CD14-positive monocyte (primary cell): ENCODE measurements around the gene AHSG. TPM values are rescaled to one million over a fixed set of nuclear protein-coding genes. Genes with fewer than 3 reads are reported as not detected.

Experiments used
- DNase-seq, 3 donors: peaks; one replicate each; pipeline ENCODE4 v3.0.0-alpha.2; 2011 to 2022
- H2AFZ ChIP-seq: 2 replicates; pipeline ENCODE4 v1.6.0; 2012; ENCODE audit warnings: mild to moderate bottlenecking, low read depth, low read length, inconsistent platforms; ENCODE audit not compliant: insufficient read depth, poor library complexity, severe bottlenecking
- H3K27ac ChIP-seq, 2 donors: 1 replicate in 1 of 2; 2 replicates in 1 of 2; pipeline ENCODE4 v1.5.1; 2012 to 2013; ENCODE audit warnings: low read length in 2 of 2, control low read depth in 1 of 2, inconsistent platforms in 1 of 2, low read depth in 1 of 2, mild to moderate bottlenecking in 1 of 2
- H3K27me3 ChIP-seq, 2 donors: one replicate each; pipeline versions ENCODE4 v1.6.0 to v1.6.1; 2011 to 2013; ENCODE audit warnings: low read length in 2 of 2; ENCODE audit not compliant: control insufficient read depth in 2 of 2, insufficient read depth in 2 of 2
- H3K36me3 ChIP-seq, 2 donors: replicated peaks in 1 of 2; 1 replicate in 1 of 2; 2 replicates in 1 of 2; pipeline versions ENCODE4 v1.5.1 to v1.6.1; 2012 to 2013; ENCODE audit warnings: low read length in 2 of 2, control low read depth in 1 of 2, inconsistent platforms in 1 of 2, mild to moderate bottlenecking in 1 of 2; ENCODE audit not compliant: insufficient read depth in 2 of 2, control insufficient read depth in 1 of 2
- H3K4me1 ChIP-seq, 2 donors: 1 replicate in 1 of 2; 2 replicates in 1 of 2; pipeline versions ENCODE4 v1.5.1 to v1.6.1; 2012 to 2013; ENCODE audit warnings: low read length in 2 of 2, control low read depth in 1 of 2, inconsistent platforms in 1 of 2, mild to moderate bottlenecking in 1 of 2, moderate library complexity in 1 of 2; ENCODE audit not compliant: insufficient read depth in 2 of 2, control insufficient read depth in 1 of 2
- H3K4me2 ChIP-seq: replicated peaks from 2 replicates; pipeline ENCODE3; 2012; ENCODE audit warnings: low read length, moderate library complexity, mild to moderate bottlenecking; ENCODE audit not compliant: poor library complexity, severe bottlenecking; ENCODE audit errors: extremely low read depth
- H3K4me3 ChIP-seq, 3 experiments: fragments of 200-600 bp in 1 of 3; sonication (generic) in 1 of 3; replicated peaks in 1 of 3; 1 replicate in 2 of 3; 2 replicates in 1 of 3; pipeline ENCODE4 v1.5.1; 2011 to 2013; ENCODE audit warnings: low read length in 3 of 3, mild to moderate bottlenecking in 3 of 3, control low read depth in 2 of 3, low read depth in 2 of 3, inconsistent platforms in 1 of 3, moderate library complexity in 1 of 3
- H3K79me2 ChIP-seq: 2 replicates; pipeline ENCODE4 v1.6.0; 2012; ENCODE audit warnings: mild to moderate bottlenecking, control low read depth, inconsistent platforms, low read length, moderate library complexity; ENCODE audit not compliant: insufficient read depth
- H3K9ac ChIP-seq: 2 replicates; pipeline ENCODE4 v1.6.0; 2017; ENCODE audit warnings: low read length, mild to moderate bottlenecking; ENCODE audit not compliant: insufficient read depth, poor library complexity, severe bottlenecking
- H3K9me3 ChIP-seq, 2 donors: replicated peaks in 1 of 2; 1 replicate in 1 of 2; 2 replicates in 1 of 2; pipeline versions ENCODE4 v1.5.1 to v1.6.1; 2012 to 2013; ENCODE audit warnings: low read length in 2 of 2, control low read depth in 1 of 2; ENCODE audit not compliant: control insufficient read depth in 1 of 2, insufficient read depth in 1 of 2
- H4K20me1 ChIP-seq: 2 replicates; pipeline ENCODE4 v1.6.0; 2012; ENCODE audit warnings: mild to moderate bottlenecking, low read length, control low read depth, moderate library complexity; ENCODE audit not compliant: insufficient read depth
- H3K27ac Mint-ChIP-seq, 7 donors: one replicate each; pipeline ENCODE4 v1.8.0; 2020; ENCODE audit warnings: mild to moderate bottlenecking in 7 of 7, mixed read lengths in 7 of 7, moderate library complexity in 6 of 7, inconsistent platforms in 2 of 7
- H3K27me3 Mint-ChIP-seq, 3 donors: one replicate each; pipeline ENCODE4 v1.8.0; 2021 to 2022; ENCODE audit warnings: low read depth in 3 of 3, mild to moderate bottlenecking in 3 of 3, mixed read lengths in 3 of 3, moderate library complexity in 3 of 3, inconsistent platforms in 1 of 3
- H3K36me3 Mint-ChIP-seq, 2 donors: one replicate each; pipeline ENCODE4 v1.8.0; 2020; ENCODE audit warnings: mixed read lengths in 2 of 2, inconsistent platforms in 1 of 2, mild to moderate bottlenecking in 1 of 2
- H3K4me1 Mint-ChIP-seq: one replicate; pipeline ENCODE4 v1.8.0; 2020; ENCODE audit warnings: mild to moderate bottlenecking, mixed read lengths
- H3K4me3 Mint-ChIP-seq, 2 donors: one replicate each; pipeline ENCODE4 v1.8.0; 2020; ENCODE audit warnings: mild to moderate bottlenecking in 2 of 2, mixed read lengths in 2 of 2, moderate library complexity in 1 of 2
- H3K9me3 Mint-ChIP-seq, 7 donors: one replicate each; pipeline ENCODE4 v1.8.0; 2020 to 2022; ENCODE audit warnings: mixed read lengths in 7 of 7, mild to moderate bottlenecking in 6 of 7, moderate library complexity in 6 of 7, inconsistent platforms in 2 of 7
- WGBS: methylation state at CpG from one replicate; pipeline ENCODE4 v1.1.5; 2013; ENCODE audit warnings: missing lambda C conversion rate; ENCODE audit not compliant: insufficient coverage; 5-methylcytosine and 5-hydroxymethylcytosine counted together
- intact Hi-C, 2 donors: fragments of 100-400 bp; cut with micrococcal nuclease; formaldehyde crosslinking; loops; one replicate each; pipeline versions ENCODE4 v1.15.0 to v1.15.1; 2023
- polyA plus RNA-seq, 3 donors: library from polyadenylated mRNA; depleted of rRNA in 1 of 3; unstranded in 2 of 3; stranded (reverse) in 1 of 3; fragments of 300-500 nt in 2 of 3; fragments of >200 nt in 1 of 3; fragmentation: Illumina TruSeq in 2 of 3; gene quantifications; 1 replicate in 2 of 3; 2 replicates in 1 of 3; pipeline ENCODE4 v1.2.3, GENCODE V29; 2012 to 2021
- TF ChIP-seq, protein P1 (sequence below): fragments of 200-600 bp; IDR thresholded peaks from one replicate; pipeline ENCODE4 v1.8.0; 2022; ENCODE audit warnings: antibody characterized with exemption, mild to moderate bottlenecking

The AHSG gene
- polyA plus RNA-seq, 3 donors: not detected

DNA sequence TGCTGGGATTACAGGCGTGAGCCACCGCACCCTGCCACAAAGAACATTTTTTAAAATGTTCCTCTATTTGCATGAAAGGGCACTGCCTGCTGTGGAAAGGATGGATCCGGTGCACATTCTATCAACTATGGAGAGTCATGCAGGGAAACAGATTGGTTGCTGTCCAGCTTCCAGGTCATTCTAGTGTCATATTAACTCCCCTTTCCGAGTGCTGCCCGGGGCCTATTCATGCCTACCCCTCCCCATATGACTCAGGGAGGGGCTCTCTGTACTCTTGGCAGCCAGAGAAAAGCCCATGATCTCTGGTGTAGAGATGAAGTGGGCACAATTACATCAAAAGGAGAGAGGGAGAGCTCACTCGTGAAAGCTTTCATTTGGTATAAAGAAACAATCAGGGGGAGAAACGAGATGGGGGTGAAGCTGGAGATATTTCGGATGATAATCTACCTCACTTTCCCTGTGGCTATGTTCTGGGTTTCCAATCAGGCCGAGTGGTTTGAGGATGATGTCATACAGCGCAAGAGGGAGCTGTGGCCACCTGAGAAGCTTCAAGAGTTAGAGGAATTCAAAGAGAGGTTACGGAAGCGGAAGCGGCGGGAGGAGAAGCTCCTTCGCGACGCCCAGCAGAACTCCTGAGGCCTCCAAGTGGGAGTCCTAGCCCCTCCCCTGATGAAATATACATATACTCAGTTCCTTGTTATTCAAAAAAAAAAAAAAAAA is 16.1 kb upstream of the AHSG start:
- H4K20me1 ChIP-seq: no peaks in the 10 kb centered on the region
- no peak for DNase-seq
- Mint-ChIP-seq H3K27ac (no peak overlapping the region), H3K36me3 (no peaks in the 10 kb centered on the region), H3K9me3 (peaks cover 0 to 2% (median 0%) of the 10 kb centered on the region in 7 donors), H3K4me3 (no peak overlapping the region), H3K4me1 (peaks cover 3% of the 10 kb centered on the region), H3K27me3 (peaks cover 0 to 5% (median 3%) of the 10 kb centered on the region in 3 donors)
- no peak overlapping the region for H3K4me2 ChIP-seq
- no peaks in the 10 kb centered on the region for H3K9me3 ChIP-seq
- no peaks in the 10 kb centered on the region for H3K27me3 ChIP-seq
- no peaks in the 10 kb centered on the region for H3K79me2 ChIP-seq
- H3K4me1 ChIP-seq: no peaks in the 10 kb centered on the region
- H3K27ac ChIP-seq: no peak overlapping the region
- WGBS: 85% methylated on average over 5 of the region's 17 CpGs
- no peak overlapping the region for H3K4me3 ChIP-seq
- H3K36me3 ChIP-seq: no peaks in the 10 kb centered on the region
- intact Hi-C loops: no loop called here
- no peak overlapping the region for H2AFZ ChIP-seq
- TF ChIP-seq, protein P1, sequence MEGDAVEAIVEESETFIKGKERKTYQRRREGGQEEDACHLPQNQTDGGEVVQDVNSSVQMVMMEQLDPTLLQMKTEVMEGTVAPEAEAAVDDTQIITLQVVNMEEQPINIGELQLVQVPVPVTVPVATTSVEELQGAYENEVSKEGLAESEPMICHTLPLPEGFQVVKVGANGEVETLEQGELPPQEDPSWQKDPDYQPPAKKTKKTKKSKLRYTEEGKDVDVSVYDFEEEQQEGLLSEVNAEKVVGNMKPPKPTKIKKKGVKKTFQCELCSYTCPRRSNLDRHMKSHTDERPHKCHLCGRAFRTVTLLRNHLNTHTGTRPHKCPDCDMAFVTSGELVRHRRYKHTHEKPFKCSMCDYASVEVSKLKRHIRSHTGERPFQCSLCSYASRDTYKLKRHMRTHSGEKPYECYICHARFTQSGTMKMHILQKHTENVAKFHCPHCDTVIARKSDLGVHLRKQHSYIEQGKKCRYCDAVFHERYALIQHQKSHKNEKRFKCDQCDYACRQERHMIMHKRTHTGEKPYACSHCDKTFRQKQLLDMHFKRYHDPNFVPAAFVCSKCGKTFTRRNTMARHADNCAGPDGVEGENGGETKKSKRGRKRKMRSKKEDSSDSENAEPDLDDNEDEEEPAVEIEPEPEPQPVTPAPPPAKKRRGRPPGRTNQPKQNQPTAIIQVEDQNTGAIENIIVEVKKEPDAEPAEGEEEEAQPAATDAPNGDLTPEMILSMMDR: no peak
- H3K9ac ChIP-seq: no peak overlapping the region

DNA sequence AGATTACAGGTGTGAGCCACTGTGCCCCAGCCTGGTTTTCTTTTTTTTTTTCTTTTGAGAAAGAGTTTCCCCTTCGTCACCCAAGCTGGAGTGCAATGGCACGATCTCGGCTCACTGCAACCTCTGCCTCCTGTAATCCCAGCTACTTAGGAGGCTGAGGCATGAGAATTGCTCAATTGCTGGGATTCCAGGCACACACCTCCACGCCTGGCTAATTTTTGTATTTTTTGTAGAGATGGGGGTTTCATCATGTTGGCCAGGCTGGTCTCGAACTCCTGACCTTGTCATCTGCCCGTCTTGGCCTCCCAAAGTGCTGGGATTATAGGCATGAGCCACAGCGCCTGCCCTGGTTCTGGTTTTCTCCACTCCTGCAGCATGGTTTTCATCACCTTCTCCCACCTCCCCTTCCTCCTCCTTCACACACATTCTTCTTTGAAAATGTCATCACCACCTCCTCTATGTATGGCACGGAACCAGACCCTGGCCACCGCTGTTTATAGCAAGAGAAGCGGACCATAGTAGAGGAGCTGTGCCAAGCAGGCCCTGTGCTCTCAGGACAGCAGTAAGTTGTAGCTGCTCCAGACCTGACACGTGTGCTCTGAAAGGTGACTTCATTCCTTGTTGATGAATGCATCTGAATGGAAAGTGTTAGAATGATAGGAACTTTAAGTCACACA is 14.6 kb upstream of the AHSG start:
- TF ChIP-seq, protein P1: no peak
- Histone ChIP-seq H3K27me3 (no peaks in the 10 kb centered on the region), H3K4me2 (no peak overlapping the region), H3K36me3 (no peaks in the 10 kb centered on the region), H3K27ac (no peak overlapping the region), H2AFZ (no peak overlapping the region), H3K9me3 (no peaks in the 10 kb centered on the region), H3K4me3 (no peak overlapping the region), H4K20me1 (no peaks in the 10 kb centered on the region), H3K79me2 (no peaks in the 10 kb centered on the region), H3K4me1 (no peaks in the 10 kb centered on the region), H3K9ac (no peak overlapping the region)
- DNase-seq: no peak
- Mint-ChIP-seq H3K9me3 (peaks cover 0 to 2% (median 0%) of the 10 kb centered on the region in 7 donors), H3K27ac (no peak overlapping the region), H3K36me3 (no peaks in the 10 kb centered on the region), H3K4me1 (peaks cover 3% of the 10 kb centered on the region), H3K27me3 (peaks cover 0 to 7% (median 5%) of the 10 kb centered on the region in 3 donors), H3K4me3 (no peak overlapping the region)
- intact Hi-C loops: no loop called here
- WGBS: 97% methylated on average over 9 of the region's 11 CpGs
